ENCODE data around the gene C9orf152. TPM values are rescaled to one million over a fixed set of nuclear protein-coding genes. Genes with fewer than 3 reads are reported as not detected.

The C9orf152 gene
- total and polyA plus RNA-seq, 2 of the 13 experiments (the other 11 are each of a cell fraction or from before 2014, with no cell fraction given): 0.24 to 0.48 TPM

DNA sequence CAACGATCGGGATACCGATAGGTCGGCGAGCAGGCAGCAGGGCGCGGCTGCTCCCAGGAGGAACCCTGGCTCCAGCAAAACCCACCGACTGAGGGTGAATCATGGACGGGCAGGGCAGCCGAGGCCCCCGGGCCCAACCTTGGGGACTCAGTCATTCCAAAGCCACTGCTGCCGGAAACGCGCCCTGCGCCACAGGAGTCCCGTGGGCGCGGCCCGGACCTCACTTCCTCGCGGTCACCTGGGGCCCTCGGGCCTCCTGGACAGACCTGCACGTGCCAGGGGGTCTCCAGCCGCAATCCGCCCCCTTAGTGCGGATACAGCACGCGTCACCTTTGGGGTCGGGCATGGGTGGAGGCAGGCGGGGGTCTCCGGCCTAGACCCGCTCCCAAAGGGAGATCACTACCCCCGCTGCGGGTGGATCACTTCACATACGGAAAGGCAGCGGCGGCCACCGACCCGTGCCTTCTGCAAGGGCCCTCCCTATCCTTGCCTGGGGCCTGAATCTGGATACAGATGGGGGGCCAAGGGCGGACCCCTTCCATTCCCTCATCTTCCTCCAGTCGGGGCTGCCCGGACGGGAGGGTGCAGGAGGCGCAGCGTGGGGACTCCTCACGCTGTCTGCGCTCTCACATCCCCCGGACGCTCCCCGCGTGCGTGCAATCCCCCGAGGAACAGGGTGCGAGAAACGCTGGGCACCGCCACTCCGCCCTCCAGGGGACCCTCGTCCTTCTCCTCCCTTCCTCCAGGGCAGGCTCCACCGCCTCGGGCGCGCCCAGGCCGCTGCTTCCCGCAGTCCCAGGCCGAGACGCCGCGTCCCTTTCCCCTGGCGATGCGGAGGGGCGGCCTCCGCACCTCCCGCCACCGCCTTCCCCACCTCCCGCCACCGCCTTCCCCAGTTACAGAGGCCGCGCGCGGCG, 47.8 kb upstream of the C9orf152 start (continued):
- no peak for TF ChIP-seq SNAPC4 (CRISPR knock-in tag; IDR thresholded peaks at IDR 0.05)
- peak; percentile 85 for TF ChIP-seq GABPB1 (CRISPR knock-in tag; IDR thresholded peaks at IDR 0.05)
- no peak; the same call in 1 of the 2 replicates for TF ChIP-seq ZNF768 (CRISPR knock-in tag; IDR thresholded peaks at IDR 0.05)
- TF ChIP-seq, protein P1, sequence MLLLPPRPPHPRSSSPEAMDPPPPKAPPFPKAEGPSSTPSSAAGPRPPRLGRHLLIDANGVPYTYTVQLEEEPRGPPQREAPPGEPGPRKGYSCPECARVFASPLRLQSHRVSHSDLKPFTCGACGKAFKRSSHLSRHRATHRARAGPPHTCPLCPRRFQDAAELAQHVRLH (CRISPR knock-in tag; IDR thresholded peaks at IDR 0.05; ENCODE audit: borderline replicate concordance, low read depth): peak; percentile 55; the same call in 1 of the 2 replicates
- no peak for TF ChIP-seq MBD4 (IDR thresholded peaks at IDR 0.05; ENCODE audit: borderline replicate concordance, low read length)
- TF ChIP-seq ZMYM3 (CRISPR knock-in tag; IDR thresholded peaks at IDR 0.05): no peak
- TF ChIP-seq CHCHD3 (CRISPR knock-in tag; IDR thresholded peaks at IDR 0.05): no peak; the same call in 1 of the 2 replicates
- TF ChIP-seq ZNF781 (CRISPR knock-in tag; IDR thresholded peaks at IDR 0.05; ENCODE audit: borderline replicate concordance, not compliant biosample characterization): no peak
- TF ChIP-seq RBAK (CRISPR knock-in tag; IDR thresholded peaks at IDR 0.05): no peak
- no peak for TF ChIP-seq ZNF30 (CRISPR knock-in tag; IDR thresholded peaks at IDR 0.05)
- no peak for TF ChIP-seq AKAP8 (CRISPR knock-in tag; IDR thresholded peaks at IDR 0.05)
- no peak for TF ChIP-seq ZNF572 (CRISPR knock-in tag; IDR thresholded peaks at IDR 0.05)
- peak; percentile 6 for TF ChIP-seq TEAD3 (CRISPR knock-in tag; optimal IDR thresholded peaks at IDR 0.05; ENCODE audit: borderline replicate concordance)
- no peak for TF ChIP-seq FIP1L1 (IDR thresholded peaks at IDR 0.05; ENCODE audit: borderline replicate concordance, insufficient read depth, low read depth, low read length)
- TF ChIP-seq ZNF441 (CRISPR knock-in tag; IDR thresholded peaks at IDR 0.05; ENCODE audit: borderline replicate concordance): no peak
- no peak for TF ChIP-seq ZNF713 (CRISPR knock-in tag; IDR thresholded peaks at IDR 0.05)
- TF ChIP-seq ZNF740 (CRISPR knock-in tag; IDR thresholded peaks at IDR 0.05): no peak; the same call in 1 of the 2 replicates
- TF ChIP-seq, protein P2, sequence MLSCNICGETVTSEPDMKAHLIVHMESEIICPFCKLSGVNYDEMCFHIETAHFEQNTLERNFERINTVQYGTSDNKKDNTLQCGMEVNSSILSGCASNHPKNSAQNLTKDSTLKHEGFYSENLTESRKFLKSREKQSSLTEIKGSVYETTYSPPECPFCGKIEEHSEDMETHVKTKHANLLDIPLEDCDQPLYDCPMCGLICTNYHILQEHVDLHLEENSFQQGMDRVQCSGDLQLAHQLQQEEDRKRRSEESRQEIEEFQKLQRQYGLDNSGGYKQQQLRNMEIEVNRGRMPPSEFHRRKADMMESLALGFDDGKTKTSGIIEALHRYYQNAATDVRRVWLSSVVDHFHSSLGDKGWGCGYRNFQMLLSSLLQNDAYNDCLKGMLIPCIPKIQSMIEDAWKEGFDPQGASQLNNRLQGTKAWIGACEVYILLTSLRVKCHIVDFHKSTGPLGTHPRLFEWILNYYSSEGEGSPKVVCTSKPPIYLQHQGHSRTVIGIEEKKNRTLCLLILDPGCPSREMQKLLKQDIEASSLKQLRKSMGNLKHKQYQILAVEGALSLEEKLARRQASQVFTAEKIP (CRISPR knock-in tag; IDR thresholded peaks at IDR 0.05; ENCODE audit: borderline replicate concordance): no peak

Data from HepG2 (cell line).